H9 (cell line): ENCODE results near the gene UBE4B. TPM values are rescaled to one million over a fixed set of nuclear protein-coding genes. Genes with fewer than 3 reads are reported as not detected.

ENCODE experiments used
- DNase-seq: peaks from one replicate; pipeline ENCODE4 v3.0.0-alpha.2; 2017
- H2AFZ ChIP-seq: one replicate; pipeline ENCODE4 v1.6.1; 2013; ENCODE audit warnings: mild to moderate bottlenecking, low read length, control low read depth, moderate library complexity
- H2AK5ac ChIP-seq: 2 replicates; pipeline ENCODE4 v1.6.1; 2013; ENCODE audit warnings: low read length, control low read depth, mixed read lengths; ENCODE audit not compliant: insufficient read length
- H2BK120ac ChIP-seq: one replicate; pipeline ENCODE4 v1.6.1; 2013; ENCODE audit warnings: low read depth, mild to moderate bottlenecking, low read length, control low read depth, inconsistent platforms; ENCODE audit not compliant: poor library complexity, severe bottlenecking
- H2BK12ac ChIP-seq: 2 replicates; pipeline ENCODE4 v1.6.1; 2013; ENCODE audit warnings: low read length, control low read depth, mixed read lengths, low read depth; ENCODE audit not compliant: insufficient read length
- H2BK15ac ChIP-seq: 2 replicates; pipeline ENCODE4 v1.6.1; 2013; ENCODE audit warnings: low read depth, low read length, control low read depth
- H2BK20ac ChIP-seq: one replicate; pipeline ENCODE4 v1.6.1; 2013; ENCODE audit warnings: low read depth, mild to moderate bottlenecking, low read length, control low read depth, inconsistent platforms; ENCODE audit not compliant: poor library complexity, severe bottlenecking
- H2BK5ac ChIP-seq: 2 replicates; pipeline ENCODE4 v1.6.1; 2013; ENCODE audit warnings: low read length, control low read depth, mixed read lengths; ENCODE audit not compliant: insufficient read length
- H3K14ac ChIP-seq: 2 replicates; pipeline ENCODE4 v1.6.1; 2013; ENCODE audit warnings: low read length, control low read depth; ENCODE audit not compliant: insufficient read depth
- H3K18ac ChIP-seq: 2 replicates; pipeline ENCODE4 v1.6.1; 2013; ENCODE audit warnings: low read depth, mild to moderate bottlenecking, mixed read lengths, low read length, control low read depth; ENCODE audit not compliant: insufficient read length
- H3K23ac ChIP-seq: 2 replicates; pipeline ENCODE4 v1.6.1; 2013; ENCODE audit warnings: low read length, control low read depth, mixed read lengths, low read depth; ENCODE audit not compliant: insufficient read length
- H3K23me2 ChIP-seq: 2 replicates; pipeline ENCODE4 v1.6.1; 2013; ENCODE audit warnings: low read depth, mild to moderate bottlenecking, mixed read lengths, low read length, control low read depth; ENCODE audit not compliant: insufficient read length, poor library complexity, severe bottlenecking
- H3K27ac ChIP-seq: 2 replicates; pipeline ENCODE4 v1.5.1; 2013; ENCODE audit warnings: low read length, control low read depth, mixed read lengths, low read depth; ENCODE audit not compliant: insufficient read length
- H3K27me3 ChIP-seq: 2 replicates; pipeline ENCODE4 v1.6.1; 2013; ENCODE audit warnings: low read length, control low read depth, inconsistent platforms; ENCODE audit not compliant: insufficient read depth
- H3K4ac ChIP-seq: 2 replicates; pipeline ENCODE4 v1.6.1; 2013; ENCODE audit warnings: low read depth, mild to moderate bottlenecking, control low read depth, inconsistent platforms, low read length, moderate library complexity
- H3K4me1 ChIP-seq: 2 replicates; pipeline ENCODE4 v1.6.1; 2013; ENCODE audit warnings: low read length, control low read depth, inconsistent platforms; ENCODE audit not compliant: insufficient read depth
- H3K4me2 ChIP-seq: 2 replicates; pipeline ENCODE4 v1.6.1; 2013; ENCODE audit warnings: low read length, control low read depth, mixed read lengths; ENCODE audit not compliant: insufficient read length, insufficient read depth
- H3K56ac ChIP-seq: 2 replicates; pipeline ENCODE4 v1.6.1; 2013; ENCODE audit warnings: low read depth, mild to moderate bottlenecking, mixed read lengths, low read length, control low read depth; ENCODE audit not compliant: insufficient read length
- H3K79me1 ChIP-seq: 2 replicates; pipeline ENCODE4 v1.6.1; 2013; ENCODE audit warnings: low read depth, mild to moderate bottlenecking, moderate library complexity, low read length, control low read depth, inconsistent platforms; ENCODE audit not compliant: insufficient read depth, poor library complexity, severe bottlenecking
- H3K79me2 ChIP-seq: 2 replicates; pipeline ENCODE4 v1.6.1; 2013; ENCODE audit warnings: low read length, control low read depth, inconsistent platforms; ENCODE audit not compliant: insufficient read depth
- H3K9ac ChIP-seq: 2 replicates; pipeline ENCODE4 v1.6.1; 2013; ENCODE audit warnings: low read length, control low read depth, mixed read lengths; ENCODE audit not compliant: insufficient read length; ENCODE audit errors: extremely low read depth
- H3K9me3 ChIP-seq: one replicate; pipeline ENCODE4 v1.6.1; 2013; ENCODE audit warnings: low read depth, low read length, inconsistent platforms; ENCODE audit not compliant: control insufficient read depth
- H3T11ph ChIP-seq: one replicate; pipeline ENCODE4 v1.6.1; 2013; ENCODE audit warnings: mild to moderate bottlenecking, low read length, control low read depth, inconsistent platforms
- H4K20me1 ChIP-seq: one replicate; pipeline ENCODE4 v1.6.1; 2013; ENCODE audit not compliant: control insufficient read depth, insufficient read length, insufficient read depth
- H4K5ac ChIP-seq: 2 replicates; pipeline ENCODE4 v1.6.1; 2013; ENCODE audit warnings: low read depth, mild to moderate bottlenecking, mixed read lengths, low read length, control low read depth; ENCODE audit not compliant: insufficient read length
- H4K8ac ChIP-seq: replicated peaks from 2 replicates; pipeline ENCODE4 v1.6.1; 2013; ENCODE audit warnings: low read length, control low read depth, mixed read lengths, low read depth; ENCODE audit not compliant: insufficient read length
- H4K91ac ChIP-seq: 2 replicates; pipeline ENCODE4 v1.6.1; 2013; ENCODE audit warnings: low read depth, mild to moderate bottlenecking, moderate library complexity, mixed read lengths, low read length, control low read depth; ENCODE audit not compliant: insufficient read length
- H3K27ac Mint-ChIP-seq, 3 experiments: 2 replicates in 2 of 3; 3 replicates in 1 of 3; pipeline ENCODE4 v1.8.0; 2020 to 2021; ENCODE audit warnings: mixed read lengths in 3 of 3, mild to moderate bottlenecking in 1 of 3, moderate library complexity in 1 of 3
- H3K27me3 Mint-ChIP-seq: 2 replicates; pipeline ENCODE4 v1.8.0; 2021; ENCODE audit warnings: low read depth, mild to moderate bottlenecking, moderate library complexity, mixed read lengths
- H3K36me3 Mint-ChIP-seq, 3 experiments: 2 replicates in 2 of 3; 3 replicates in 1 of 3; pipeline ENCODE4 v1.8.0; 2020 to 2021; ENCODE audit warnings: low read depth in 3 of 3, mixed read lengths in 3 of 3; ENCODE audit not compliant: insufficient read depth in 1 of 3
- H3K4me1 Mint-ChIP-seq, 2 experiments: 2 replicates each; pipeline ENCODE4 v1.8.0; 2020; ENCODE audit warnings: mixed read lengths in 2 of 2
- H3K4me3 Mint-ChIP-seq, 2 experiments: 2 replicates in 1 of 2; 3 replicates in 1 of 2; pipeline ENCODE4 v1.8.0; 2020 to 2021; ENCODE audit warnings: mild to moderate bottlenecking in 2 of 2, mixed read lengths in 2 of 2, moderate library complexity in 1 of 2
- H3K9me3 Mint-ChIP-seq, 2 experiments: 2 replicates in 1 of 2; 3 replicates in 1 of 2; pipeline ENCODE4 v1.8.0; 2020; ENCODE audit warnings: mild to moderate bottlenecking in 2 of 2, mixed read lengths in 2 of 2, moderate library complexity in 1 of 2
- CTCF ChIP-seq: fragments of 200-600 bp; sonication (generic); conservative IDR thresholded peaks from 3 replicates; pipeline ENCODE4 v1.8.0; 2021; ENCODE audit warnings: antibody characterized with exemption, mild to moderate bottlenecking
- total RNA-seq: library from RNA; stranded (reverse); gene quantifications from 2 replicates; pipeline ENCODE4 v1.2.1, GENCODE V29; 2021

The UBE4B gene
- total RNA-seq, 1 experiment from 2014 or later: 67.6 TPM

GRCh38 chr1:10101929-10102328 lies 69.2 kb downstream of the UBE4B start:
- Histone ChIP-seq H2BK15ac (no peak overlapping the region), H3K18ac (no peak overlapping the region), H4K8ac (no peak overlapping the region), H3K4me2 (no peak overlapping the region), H3K4me1 (no peaks in the 10 kb centered on the region), H3K79me2 (no peaks in the 10 kb centered on the region), H3K27me3 (no peaks in the 10 kb centered on the region), H4K5ac (no peak overlapping the region), H2AFZ (no peak overlapping the region), H3K23ac (no peak overlapping the region), H3K56ac (no peak overlapping the region), H3K79me1 (no peaks in the 10 kb centered on the region), H3K27ac (no peak overlapping the region), H2AK5ac (no peak overlapping the region), H4K91ac (no peak overlapping the region), H3K4ac (no peak overlapping the region), H4K20me1 (no peaks in the 10 kb centered on the region), H3K23me2 (no peaks in the 10 kb centered on the region), H3T11ph (no peak overlapping the region), H2BK120ac (no peak overlapping the region), H3K9me3 (no peaks in the 10 kb centered on the region), H3K9ac (no peak overlapping the region), H3K14ac (no peak overlapping the region), H2BK20ac (no peak overlapping the region), H2BK5ac (no peak overlapping the region), H2BK12ac (no peak overlapping the region)
- Mint-ChIP-seq H3K9me3 (no peaks in the 10 kb centered on the region), H3K4me1 (peaks cover 0 to 2% of the 10 kb centered on the region in 2 experiments; a peak in 1 of 4 replicates), H3K27me3 (no peaks in the 10 kb centered on the region), H3K4me3 (no peak overlapping the region), H3K36me3 (peaks cover 7 to 62% (median 47%) of the 10 kb centered on the region in 3 experiments; a peak in 6 of 7 replicates), H3K27ac (no peak overlapping the region)
- TF ChIP-seq CTCF: peak; percentile 35; the same call in 2 of the 3 replicates
- no peak for DNase-seq
